PC-9 (cell line): ENCODE data around the gene PTPRC. TPM values are rescaled to one million over a fixed set of nuclear protein-coding genes. Genes with fewer than 3 reads are reported as not detected.

Source experiments
- BruUV-seq: library from RNA; stranded (reverse); fragments of 400-500 nt; replicated peaks from 2 replicates; lab custom pipeline; 2021; lab: Mats Ljungman, UMichigan
- CTCF ChIA-PET: fragments of 300-600 bp; sonication (Branson Sonifier 250); formaldehyde crosslinking; loops from one replicate; lab custom pipeline; 2022; ENCODE audit warnings: antibody characterized with exemption; lab: Charles Lee
- POLR2A ChIA-PET: fragments of 300-600 bp; sonication (Branson Sonifier 250); formaldehyde crosslinking; loops from one replicate; lab custom pipeline; 2022; ENCODE audit warnings: antibody characterized with exemption; ENCODE audit not compliant: unreplicated experiment; lab: Charles Lee
- DNase-seq, 2 experiments: peaks; one replicate each; pipeline versions ENCODE4 v3.0.0 to v3.0.0-alpha.2; 2015 to 2022; ENCODE audit warnings: mixed read lengths in 1 of 2
- H2AFZ ChIP-seq: fragments of 200-600 bp; sonication (generic); 2 replicates; pipeline ENCODE4 v1.8.1; 2017; ENCODE audit warnings: antibody characterized with exemption
- H3F3A ChIP-seq: fragments of 200-600 bp; sonication (generic); 2 replicates; pipeline ENCODE4 v1.8.1; 2017; ENCODE audit warnings: antibody characterized with exemption, mild to moderate bottlenecking, low read depth; ENCODE audit not compliant: insufficient read depth
- H3K27ac ChIP-seq: fragments of 200-600 bp; sonication (generic); 2 replicates; pipeline ENCODE4 v1.6.1; 2016; ENCODE audit warnings: mixed run types
- H3K27me3 ChIP-seq: fragments of 200-600 bp; sonication (generic); 2 replicates; pipeline ENCODE4 v1.6.1; 2016; ENCODE audit warnings: low read depth, mixed run types; ENCODE audit not compliant: insufficient read depth
- H3K36me3 ChIP-seq: fragments of 200-600 bp; sonication (generic); 2 replicates; pipeline ENCODE4 v1.6.1; 2016; ENCODE audit warnings: low read depth, mixed run types
- H3K4me1 ChIP-seq: fragments of 200-600 bp; sonication (generic); replicated peaks from 2 replicates; pipeline ENCODE4 v1.6.1; 2016; ENCODE audit warnings: mixed run types; ENCODE audit not compliant: insufficient read depth
- H3K4me2 ChIP-seq: fragments of 200-600 bp; sonication (generic); 2 replicates; pipeline ENCODE4 v1.6.1; 2017; ENCODE audit warnings: mixed run types
- H3K4me3 ChIP-seq: fragments of 200-600 bp; sonication (generic); 2 replicates; pipeline ENCODE4 v1.6.1; 2016; ENCODE audit warnings: mixed run types
- H3K79me2 ChIP-seq: fragments of 200-600 bp; sonication (generic); 2 replicates; pipeline ENCODE4 v1.6.1; 2017; ENCODE audit warnings: low read depth, mixed run types
- H3K9me2 ChIP-seq: fragments of 200-600 bp; sonication (generic); 2 replicates; pipeline ENCODE4 v1.8.1; 2017; ENCODE audit warnings: mild to moderate bottlenecking; ENCODE audit not compliant: insufficient read depth
- H3K9me3 ChIP-seq: fragments of 200-600 bp; sonication (generic); 2 replicates; pipeline ENCODE4 v1.8.1; 2016; ENCODE audit warnings: low read depth; ENCODE audit not compliant: insufficient read depth
- H4K20me1 ChIP-seq: fragments of 200-600 bp; sonication (generic); 2 replicates; pipeline ENCODE4 v1.8.1; 2017; ENCODE audit not compliant: insufficient read depth
- EZH2 ChIP-seq: fragments of 200-600 bp; sonication (generic); IDR thresholded peaks from 2 replicates; pipeline ENCODE4 v1.8.0; 2017; ENCODE audit warnings: antibody characterized with exemption, low read depth
- intact Hi-C: fragments of 100-400 bp; cut with micrococcal nuclease; formaldehyde crosslinking; loops from one replicate; pipeline ENCODE4 v1.10.0; 2022; ENCODE audit not compliant: unreplicated experiment
- total RNA-seq: library from RNA; stranded (reverse); gene quantifications from 2 replicates; pipeline ENCODE4 v1.2.3, GENCODE V29; 2021
- TF ChIP-seq, protein P1 (sequence below): fragments of 200-600 bp; sonication (generic); conservative IDR thresholded peaks from 2 replicates; pipeline ENCODE4 v1.6.1; 2017; ENCODE audit warnings: mixed run types, antibody characterized with exemption, mild to moderate bottlenecking, moderate library complexity

PTPRC gene
- total RNA-seq, 1 experiment from 2014 or later: 0.79 TPM

DNA sequence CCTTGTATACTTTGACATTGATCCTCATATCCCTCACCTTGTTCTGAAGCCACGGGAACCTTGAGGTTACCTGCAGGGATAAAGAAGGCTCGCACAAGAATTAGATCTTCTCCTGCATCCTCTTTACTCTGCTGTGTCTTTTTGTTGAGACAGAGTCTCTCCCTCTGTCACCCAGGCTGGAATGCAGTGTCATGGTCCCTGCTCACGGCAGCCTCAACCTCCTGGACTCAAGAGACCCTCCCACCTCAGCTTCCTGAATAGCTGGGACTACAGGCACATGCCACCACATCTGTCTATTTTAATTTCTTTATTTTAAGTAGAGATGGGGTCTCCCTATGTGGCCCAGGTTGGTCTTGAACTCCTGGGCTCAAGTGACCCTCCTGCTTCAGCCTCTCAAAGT is 134.7 kb downstream of the PTPRC start:
- POLR2A ChIA-PET: no interaction called here
- Histone ChIP-seq H4K20me1 (no peaks in the 10 kb centered on the region), H2AFZ (no peak overlapping the region), H3K9me2 (0 out of 2 replicates have a peak, but pooled peaks cover under 1% of the 10 kb centered on the region), H3K27ac (no peak overlapping the region), H3K79me2 (no peaks in the 10 kb centered on the region), H3K4me3 (no peak overlapping the region), H3F3A (no peaks in the 10 kb centered on the region), H3K36me3 (no peaks in the 10 kb centered on the region), H3K4me1 (no peaks in the 10 kb centered on the region), H3K27me3 (no peaks in the 10 kb centered on the region), H3K4me2 (no peak overlapping the region), H3K9me3 (no peaks in the 10 kb centered on the region)
- no peak for TF ChIP-seq EZH2
- TF ChIP-seq, protein P1, sequence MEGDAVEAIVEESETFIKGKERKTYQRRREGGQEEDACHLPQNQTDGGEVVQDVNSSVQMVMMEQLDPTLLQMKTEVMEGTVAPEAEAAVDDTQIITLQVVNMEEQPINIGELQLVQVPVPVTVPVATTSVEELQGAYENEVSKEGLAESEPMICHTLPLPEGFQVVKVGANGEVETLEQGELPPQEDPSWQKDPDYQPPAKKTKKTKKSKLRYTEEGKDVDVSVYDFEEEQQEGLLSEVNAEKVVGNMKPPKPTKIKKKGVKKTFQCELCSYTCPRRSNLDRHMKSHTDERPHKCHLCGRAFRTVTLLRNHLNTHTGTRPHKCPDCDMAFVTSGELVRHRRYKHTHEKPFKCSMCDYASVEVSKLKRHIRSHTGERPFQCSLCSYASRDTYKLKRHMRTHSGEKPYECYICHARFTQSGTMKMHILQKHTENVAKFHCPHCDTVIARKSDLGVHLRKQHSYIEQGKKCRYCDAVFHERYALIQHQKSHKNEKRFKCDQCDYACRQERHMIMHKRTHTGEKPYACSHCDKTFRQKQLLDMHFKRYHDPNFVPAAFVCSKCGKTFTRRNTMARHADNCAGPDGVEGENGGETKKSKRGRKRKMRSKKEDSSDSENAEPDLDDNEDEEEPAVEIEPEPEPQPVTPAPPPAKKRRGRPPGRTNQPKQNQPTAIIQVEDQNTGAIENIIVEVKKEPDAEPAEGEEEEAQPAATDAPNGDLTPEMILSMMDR: no peak
- intact Hi-C loops: loop anchor here (5.0 kb wide), 1 partner anchor 1739 kb away; no protein-coding TSS in a partner anchor
- BruUV-seq: no TSS peak
- CTCF ChIA-PET: no interaction called here
- no peak for DNase-seq

DNA sequence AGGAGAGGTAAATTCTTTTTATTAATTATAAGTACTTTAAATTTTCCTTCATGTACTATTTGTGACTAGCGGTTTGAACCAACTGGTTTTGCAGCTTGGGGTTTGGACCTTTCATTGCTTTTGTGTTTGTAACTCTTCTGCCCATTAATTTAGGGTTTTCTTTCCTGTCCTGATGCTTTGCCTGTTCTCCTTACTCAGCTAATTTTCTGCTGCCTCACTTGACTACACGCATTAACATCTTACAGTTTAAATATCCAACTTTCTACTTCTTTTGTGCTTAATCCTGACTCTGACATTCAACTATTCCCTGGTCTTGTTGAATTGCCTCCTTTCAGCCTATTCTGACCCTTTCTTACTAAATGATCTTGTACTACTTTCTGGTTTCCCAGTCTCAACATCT is 135.6 kb downstream of the PTPRC start:
- Histone ChIP-seq H3K4me2 (no peak overlapping the region), H3K79me2 (no peaks in the 10 kb centered on the region), H3K27ac (no peak overlapping the region), H3K9me2 (peaks cover 5% of the 10 kb centered on the region; the same call in 1 of the 2 replicates), H3K9me3 (no peaks in the 10 kb centered on the region), H3K4me1 (no peaks in the 10 kb centered on the region), H3F3A (no peaks in the 10 kb centered on the region), H3K27me3 (no peaks in the 10 kb centered on the region), H4K20me1 (no peaks in the 10 kb centered on the region), H3K4me3 (no peak overlapping the region), H3K36me3 (no peaks in the 10 kb centered on the region), H2AFZ (no peak overlapping the region)
- ChIA-PET CTCF (no interaction called here), POLR2A (no interaction called here)
- intact Hi-C loops: loop anchor here (5.0 kb wide), 1 partner anchor 1738 kb away; no protein-coding TSS in a partner anchor
- no peak for TF ChIP-seq EZH2
- TF ChIP-seq, protein P1: no peak
- BruUV-seq: no TSS peak
- DNase-seq: no peak

DNA sequence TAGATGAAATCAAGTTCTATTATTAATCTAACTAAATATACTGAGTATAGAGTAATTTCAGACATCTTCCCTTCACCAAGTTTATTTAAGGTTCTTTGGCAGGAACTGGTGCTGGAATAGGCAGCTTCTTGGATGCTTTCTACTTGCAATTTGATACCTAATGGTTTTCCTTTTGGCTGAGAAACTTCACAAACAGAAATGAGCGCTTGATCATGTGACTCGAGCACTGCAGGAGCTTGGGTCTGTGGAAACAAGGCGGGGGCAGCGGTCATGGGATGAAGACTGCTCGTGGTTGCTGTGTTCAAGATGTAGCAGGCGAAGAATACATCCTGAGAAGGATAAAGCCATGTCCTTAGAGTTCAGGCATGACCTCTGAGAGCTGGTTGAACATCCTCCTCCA is 136.8 kb downstream of the PTPRC start:
- H3K9me2 ChIP-seq: peaks cover 5% of the 10 kb centered on the region; the same call in 1 of the 2 replicates
- H2AFZ ChIP-seq: no peak overlapping the region
- POLR2A ChIA-PET: no interaction called here
- H3K4me3 ChIP-seq: no peak overlapping the region
- no peak overlapping the region for H3K27ac ChIP-seq
- TF ChIP-seq, protein P1: no peak
- no peak for TF ChIP-seq EZH2
- BruUV-seq: no TSS peak
- H3K27me3 ChIP-seq: no peaks in the 10 kb centered on the region
- H3K4me1 ChIP-seq: no peaks in the 10 kb centered on the region
- H3K36me3 ChIP-seq: no peaks in the 10 kb centered on the region
- H3F3A ChIP-seq: no peaks in the 10 kb centered on the region
- H4K20me1 ChIP-seq: no peaks in the 10 kb centered on the region
- H3K9me3 ChIP-seq: no peaks in the 10 kb centered on the region
- no peak overlapping the region for H3K4me2 ChIP-seq
- CTCF ChIA-PET: no interaction called here
- intact Hi-C loops: no loop called here
- no peak for DNase-seq
- no peaks in the 10 kb centered on the region for H3K79me2 ChIP-seq
